H9 (cell line): ENCODE measurements around the gene SPAG7. TPM values are rescaled to one million over a fixed set of nuclear protein-coding genes. Genes with fewer than 3 reads are reported as not detected.

Source experiments
- DNase-seq: peaks from one replicate; pipeline ENCODE4 v3.0.0-alpha.2; 2017
- H2AFZ ChIP-seq: one replicate; pipeline ENCODE4 v1.6.1; 2013; ENCODE audit warnings: mild to moderate bottlenecking, low read length, control low read depth, moderate library complexity
- H2AK5ac ChIP-seq: 2 replicates; pipeline ENCODE4 v1.6.1; 2013; ENCODE audit warnings: low read length, control low read depth, mixed read lengths; ENCODE audit not compliant: insufficient read length
- H2BK120ac ChIP-seq: one replicate; pipeline ENCODE4 v1.6.1; 2013; ENCODE audit warnings: low read depth, mild to moderate bottlenecking, low read length, control low read depth, inconsistent platforms; ENCODE audit not compliant: poor library complexity, severe bottlenecking
- H2BK12ac ChIP-seq: 2 replicates; pipeline ENCODE4 v1.6.1; 2013; ENCODE audit warnings: low read length, control low read depth, mixed read lengths, low read depth; ENCODE audit not compliant: insufficient read length
- H2BK15ac ChIP-seq: 2 replicates; pipeline ENCODE4 v1.6.1; 2013; ENCODE audit warnings: low read depth, low read length, control low read depth
- H2BK20ac ChIP-seq: one replicate; pipeline ENCODE4 v1.6.1; 2013; ENCODE audit warnings: low read depth, mild to moderate bottlenecking, low read length, control low read depth, inconsistent platforms; ENCODE audit not compliant: poor library complexity, severe bottlenecking
- H2BK5ac ChIP-seq: 2 replicates; pipeline ENCODE4 v1.6.1; 2013; ENCODE audit warnings: low read length, control low read depth, mixed read lengths; ENCODE audit not compliant: insufficient read length
- H3K14ac ChIP-seq: 2 replicates; pipeline ENCODE4 v1.6.1; 2013; ENCODE audit warnings: low read length, control low read depth; ENCODE audit not compliant: insufficient read depth
- H3K18ac ChIP-seq: 2 replicates; pipeline ENCODE4 v1.6.1; 2013; ENCODE audit warnings: low read depth, mild to moderate bottlenecking, mixed read lengths, low read length, control low read depth; ENCODE audit not compliant: insufficient read length
- H3K23ac ChIP-seq: 2 replicates; pipeline ENCODE4 v1.6.1; 2013; ENCODE audit warnings: low read length, control low read depth, mixed read lengths, low read depth; ENCODE audit not compliant: insufficient read length
- H3K23me2 ChIP-seq: 2 replicates; pipeline ENCODE4 v1.6.1; 2013; ENCODE audit warnings: low read depth, mild to moderate bottlenecking, mixed read lengths, low read length, control low read depth; ENCODE audit not compliant: insufficient read length, poor library complexity, severe bottlenecking
- H3K27ac ChIP-seq: 2 replicates; pipeline ENCODE4 v1.5.1; 2013; ENCODE audit warnings: low read length, control low read depth, mixed read lengths, low read depth; ENCODE audit not compliant: insufficient read length
- H3K27me3 ChIP-seq: 2 replicates; pipeline ENCODE4 v1.6.1; 2013; ENCODE audit warnings: low read length, control low read depth, inconsistent platforms; ENCODE audit not compliant: insufficient read depth
- H3K4ac ChIP-seq: 2 replicates; pipeline ENCODE4 v1.6.1; 2013; ENCODE audit warnings: low read depth, mild to moderate bottlenecking, control low read depth, inconsistent platforms, low read length, moderate library complexity
- H3K4me1 ChIP-seq: 2 replicates; pipeline ENCODE4 v1.6.1; 2013; ENCODE audit warnings: low read length, control low read depth, inconsistent platforms; ENCODE audit not compliant: insufficient read depth
- H3K4me2 ChIP-seq: 2 replicates; pipeline ENCODE4 v1.6.1; 2013; ENCODE audit warnings: low read length, control low read depth, mixed read lengths; ENCODE audit not compliant: insufficient read length, insufficient read depth
- H3K56ac ChIP-seq: 2 replicates; pipeline ENCODE4 v1.6.1; 2013; ENCODE audit warnings: low read depth, mild to moderate bottlenecking, mixed read lengths, low read length, control low read depth; ENCODE audit not compliant: insufficient read length
- H3K79me1 ChIP-seq: 2 replicates; pipeline ENCODE4 v1.6.1; 2013; ENCODE audit warnings: low read depth, mild to moderate bottlenecking, moderate library complexity, low read length, control low read depth, inconsistent platforms; ENCODE audit not compliant: insufficient read depth, poor library complexity, severe bottlenecking
- H3K79me2 ChIP-seq: 2 replicates; pipeline ENCODE4 v1.6.1; 2013; ENCODE audit warnings: low read length, control low read depth, inconsistent platforms; ENCODE audit not compliant: insufficient read depth
- H3K9ac ChIP-seq: 2 replicates; pipeline ENCODE4 v1.6.1; 2013; ENCODE audit warnings: low read length, control low read depth, mixed read lengths; ENCODE audit not compliant: insufficient read length; ENCODE audit errors: extremely low read depth
- H3K9me3 ChIP-seq: one replicate; pipeline ENCODE4 v1.6.1; 2013; ENCODE audit warnings: low read depth, low read length, inconsistent platforms; ENCODE audit not compliant: control insufficient read depth
- H3T11ph ChIP-seq: one replicate; pipeline ENCODE4 v1.6.1; 2013; ENCODE audit warnings: mild to moderate bottlenecking, low read length, control low read depth, inconsistent platforms
- H4K20me1 ChIP-seq: one replicate; pipeline ENCODE4 v1.6.1; 2013; ENCODE audit not compliant: control insufficient read depth, insufficient read length, insufficient read depth
- H4K5ac ChIP-seq: 2 replicates; pipeline ENCODE4 v1.6.1; 2013; ENCODE audit warnings: low read depth, mild to moderate bottlenecking, mixed read lengths, low read length, control low read depth; ENCODE audit not compliant: insufficient read length
- H4K8ac ChIP-seq: replicated peaks from 2 replicates; pipeline ENCODE4 v1.6.1; 2013; ENCODE audit warnings: low read length, control low read depth, mixed read lengths, low read depth; ENCODE audit not compliant: insufficient read length
- H4K91ac ChIP-seq: 2 replicates; pipeline ENCODE4 v1.6.1; 2013; ENCODE audit warnings: low read depth, mild to moderate bottlenecking, moderate library complexity, mixed read lengths, low read length, control low read depth; ENCODE audit not compliant: insufficient read length
- H3K27ac Mint-ChIP-seq, 3 experiments: 2 replicates in 2 of 3; 3 replicates in 1 of 3; pipeline ENCODE4 v1.8.0; 2020 to 2021; ENCODE audit warnings: mixed read lengths in 3 of 3, mild to moderate bottlenecking in 1 of 3, moderate library complexity in 1 of 3
- H3K27me3 Mint-ChIP-seq: 2 replicates; pipeline ENCODE4 v1.8.0; 2021; ENCODE audit warnings: low read depth, mild to moderate bottlenecking, moderate library complexity, mixed read lengths
- H3K36me3 Mint-ChIP-seq, 3 experiments: 2 replicates in 2 of 3; 3 replicates in 1 of 3; pipeline ENCODE4 v1.8.0; 2020 to 2021; ENCODE audit warnings: low read depth in 3 of 3, mixed read lengths in 3 of 3; ENCODE audit not compliant: insufficient read depth in 1 of 3
- H3K4me1 Mint-ChIP-seq, 2 experiments: 2 replicates each; pipeline ENCODE4 v1.8.0; 2020; ENCODE audit warnings: mixed read lengths in 2 of 2
- H3K4me3 Mint-ChIP-seq, 2 experiments: 2 replicates in 1 of 2; 3 replicates in 1 of 2; pipeline ENCODE4 v1.8.0; 2020 to 2021; ENCODE audit warnings: mild to moderate bottlenecking in 2 of 2, mixed read lengths in 2 of 2, moderate library complexity in 1 of 2
- H3K9me3 Mint-ChIP-seq, 2 experiments: 2 replicates in 1 of 2; 3 replicates in 1 of 2; pipeline ENCODE4 v1.8.0; 2020; ENCODE audit warnings: mild to moderate bottlenecking in 2 of 2, mixed read lengths in 2 of 2, moderate library complexity in 1 of 2
- WGBS: extraction: QIAGEN DNeasy Blood & Tissue Kit; methylation state at CpG from one replicate; pipeline ENCODE4 v1.1.7; 2013; ENCODE audit warnings: missing lambda C conversion rate, low lambda C conversion rate, mixed read lengths; ENCODE audit not compliant: insufficient read length; ENCODE audit errors: extremely low coverage; 5-methylcytosine and 5-hydroxymethylcytosine counted together
- total RNA-seq: library from RNA; stranded (reverse); gene quantifications from 2 replicates; pipeline ENCODE4 v1.2.1, GENCODE V29; 2021
- TF ChIP-seq, protein P1 (sequence below): fragments of 200-600 bp; sonication (generic); conservative IDR thresholded peaks from 3 replicates; pipeline ENCODE4 v1.8.0; 2021; ENCODE audit warnings: antibody characterized with exemption, mild to moderate bottlenecking

The SPAG7 gene
- total RNA-seq, 1 experiment from 2014 or later, result 102 TPM

DNA sequence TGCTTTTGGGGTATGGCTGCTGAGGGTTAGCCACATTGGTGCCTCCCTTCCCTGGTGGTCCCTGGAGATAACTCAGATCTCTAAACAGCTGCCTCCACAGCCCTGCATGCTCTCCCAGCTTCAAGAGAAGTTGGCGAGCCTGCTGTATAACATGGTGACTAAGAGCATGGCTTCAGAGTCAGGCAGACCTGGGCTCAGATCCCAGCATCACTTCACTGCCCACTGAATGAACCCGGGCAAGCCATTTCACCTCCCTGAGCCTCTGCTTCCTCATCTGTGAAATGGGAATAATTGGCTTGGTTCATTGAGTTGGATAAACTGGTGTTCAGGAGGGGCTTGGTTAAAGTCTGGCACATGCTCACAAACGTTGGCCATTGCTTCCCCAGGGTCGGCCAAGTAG, 46.7 kb upstream of the SPAG7 start:
- no CpG with 5 or more reads among the region's 4 CpGs for WGBS
- Histone ChIP-seq H3K27me3 (no peaks in the 10 kb centered on the region), H2BK5ac (no peak overlapping the region), H3K4ac (no peak overlapping the region), H3K56ac (no peak overlapping the region), H4K5ac (no peak overlapping the region), H4K20me1 (no peaks in the 10 kb centered on the region), H3K79me2 (no peaks in the 10 kb centered on the region), H3K79me1 (no peaks in the 10 kb centered on the region), H3K18ac (no peak overlapping the region), H4K91ac (no peak overlapping the region), H3K9ac (no peak overlapping the region), H3K23ac (no peak overlapping the region), H3K9me3 (no peaks in the 10 kb centered on the region), H2BK12ac (no peak overlapping the region), H2AK5ac (no peak overlapping the region), H3K4me1 (no peaks in the 10 kb centered on the region), H2BK15ac (no peak overlapping the region), H2AFZ (no peak overlapping the region), H3K14ac (no peak overlapping the region), H4K8ac (no peak overlapping the region), H3T11ph (no peak overlapping the region), H3K23me2 (no peaks in the 10 kb centered on the region), H2BK20ac (no peak overlapping the region), H2BK120ac (no peak overlapping the region), H3K4me2 (no peak overlapping the region), H3K27ac (no peak overlapping the region)
- H3K27ac Mint-ChIP-seq, result peak overlapping the region in 1 of 3 experiments; percentile 49; a peak in 1 of 7 replicates
- peaks cover 26 to 79% (median 71%) of the 10 kb centered on the region in 3 experiments; a peak in 6 of 7 replicates for H3K36me3 Mint-ChIP-seq
- H3K9me3 Mint-ChIP-seq, result no peaks in the 10 kb centered on the region; a peak in 1 of 5 replicates
- DNase-seq, result no peak
- H3K4me1 Mint-ChIP-seq, result no peaks in the 10 kb centered on the region
- TF ChIP-seq, protein P1, sequence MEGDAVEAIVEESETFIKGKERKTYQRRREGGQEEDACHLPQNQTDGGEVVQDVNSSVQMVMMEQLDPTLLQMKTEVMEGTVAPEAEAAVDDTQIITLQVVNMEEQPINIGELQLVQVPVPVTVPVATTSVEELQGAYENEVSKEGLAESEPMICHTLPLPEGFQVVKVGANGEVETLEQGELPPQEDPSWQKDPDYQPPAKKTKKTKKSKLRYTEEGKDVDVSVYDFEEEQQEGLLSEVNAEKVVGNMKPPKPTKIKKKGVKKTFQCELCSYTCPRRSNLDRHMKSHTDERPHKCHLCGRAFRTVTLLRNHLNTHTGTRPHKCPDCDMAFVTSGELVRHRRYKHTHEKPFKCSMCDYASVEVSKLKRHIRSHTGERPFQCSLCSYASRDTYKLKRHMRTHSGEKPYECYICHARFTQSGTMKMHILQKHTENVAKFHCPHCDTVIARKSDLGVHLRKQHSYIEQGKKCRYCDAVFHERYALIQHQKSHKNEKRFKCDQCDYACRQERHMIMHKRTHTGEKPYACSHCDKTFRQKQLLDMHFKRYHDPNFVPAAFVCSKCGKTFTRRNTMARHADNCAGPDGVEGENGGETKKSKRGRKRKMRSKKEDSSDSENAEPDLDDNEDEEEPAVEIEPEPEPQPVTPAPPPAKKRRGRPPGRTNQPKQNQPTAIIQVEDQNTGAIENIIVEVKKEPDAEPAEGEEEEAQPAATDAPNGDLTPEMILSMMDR, result no peak
- H3K4me3 Mint-ChIP-seq, result no peak overlapping the region
- H3K27me3 Mint-ChIP-seq, result no peaks in the 10 kb centered on the region
